ENCODE results near the gene SARDH.

The SARDH gene

DNA sequence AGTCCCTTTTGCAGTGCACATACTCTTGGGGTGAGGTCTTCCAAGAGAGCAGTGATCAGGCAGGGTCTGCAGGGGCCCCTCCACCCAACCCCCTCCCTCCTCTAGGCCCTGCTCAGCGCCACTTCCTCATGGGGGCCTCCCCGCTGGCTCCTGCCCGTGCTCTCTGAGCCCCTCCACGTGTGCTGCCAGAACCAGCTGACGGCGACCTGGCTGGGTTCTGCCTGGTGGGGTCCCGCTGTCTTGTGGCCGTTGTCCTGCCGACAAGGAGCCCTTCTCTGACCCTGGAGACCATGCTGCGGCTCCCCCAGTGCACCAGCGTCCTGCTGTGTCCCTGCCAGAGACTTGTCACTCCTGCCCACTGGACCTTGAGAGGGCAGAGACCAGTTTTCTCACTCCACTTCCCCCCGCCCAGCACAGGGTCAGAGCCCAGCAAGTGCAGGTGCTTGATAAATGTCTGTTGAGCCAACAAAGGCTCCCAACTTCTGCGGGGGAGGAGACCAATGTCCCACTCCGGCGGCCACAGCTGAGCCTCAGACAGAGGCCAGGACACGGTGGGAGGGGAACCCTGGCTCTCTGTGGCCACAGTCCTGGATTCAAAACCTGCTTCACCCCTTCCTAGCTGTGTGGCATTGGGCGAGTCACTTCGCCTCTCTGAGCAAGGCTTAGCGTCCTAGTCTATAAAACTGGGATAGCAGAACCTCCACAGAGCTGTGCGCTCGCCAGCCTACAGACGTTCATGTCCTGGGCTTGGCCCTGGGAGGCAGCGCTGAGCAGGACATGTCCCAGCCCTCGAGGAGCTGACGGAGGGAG is 24.8 kb downstream of the SARDH start:
- DNase-seq: no peak

DNA sequence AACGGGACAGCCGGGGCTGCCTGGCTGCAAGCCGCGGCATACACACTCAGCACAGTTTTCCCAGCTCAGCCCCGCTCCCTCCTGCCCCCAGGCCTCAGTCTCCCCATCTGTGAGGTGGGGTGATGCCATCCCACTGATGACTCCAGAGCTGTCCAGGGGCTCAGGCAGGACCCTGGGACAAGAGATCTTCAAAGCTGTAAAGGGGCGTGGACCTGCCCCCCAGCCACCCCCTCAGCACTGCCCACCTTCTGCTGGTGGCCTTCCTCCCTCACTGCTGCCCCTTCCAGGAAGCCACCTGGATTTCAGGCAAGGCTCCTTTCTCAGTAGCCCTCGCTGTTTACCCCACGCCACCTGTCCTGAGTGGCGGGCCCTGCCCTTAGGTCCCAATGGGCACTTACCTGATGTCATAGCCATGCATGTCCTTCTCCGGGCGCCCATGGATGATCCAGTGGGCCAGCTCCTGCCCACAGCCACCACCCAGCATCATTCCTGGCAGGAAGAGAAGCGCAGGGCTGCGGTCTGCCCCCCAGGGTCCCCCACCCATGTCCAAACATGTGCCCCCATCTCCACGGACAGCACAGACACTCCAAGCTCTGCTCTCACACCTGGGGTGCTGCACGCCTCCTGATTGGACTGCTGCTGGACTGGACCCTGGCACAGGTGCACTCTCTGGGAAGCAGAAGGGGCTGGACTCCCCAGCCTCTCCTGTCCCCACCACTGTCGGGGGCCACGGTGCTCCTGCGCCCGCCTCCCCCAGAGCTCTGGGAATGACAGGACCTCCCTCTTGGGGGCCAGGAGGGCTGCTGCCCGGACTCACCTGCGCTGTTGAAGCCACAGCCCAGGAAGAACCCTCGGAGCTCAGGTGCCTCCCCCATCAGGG is 25.7 kb downstream of the SARDH start:
- no peak for DNase-seq

DNA sequence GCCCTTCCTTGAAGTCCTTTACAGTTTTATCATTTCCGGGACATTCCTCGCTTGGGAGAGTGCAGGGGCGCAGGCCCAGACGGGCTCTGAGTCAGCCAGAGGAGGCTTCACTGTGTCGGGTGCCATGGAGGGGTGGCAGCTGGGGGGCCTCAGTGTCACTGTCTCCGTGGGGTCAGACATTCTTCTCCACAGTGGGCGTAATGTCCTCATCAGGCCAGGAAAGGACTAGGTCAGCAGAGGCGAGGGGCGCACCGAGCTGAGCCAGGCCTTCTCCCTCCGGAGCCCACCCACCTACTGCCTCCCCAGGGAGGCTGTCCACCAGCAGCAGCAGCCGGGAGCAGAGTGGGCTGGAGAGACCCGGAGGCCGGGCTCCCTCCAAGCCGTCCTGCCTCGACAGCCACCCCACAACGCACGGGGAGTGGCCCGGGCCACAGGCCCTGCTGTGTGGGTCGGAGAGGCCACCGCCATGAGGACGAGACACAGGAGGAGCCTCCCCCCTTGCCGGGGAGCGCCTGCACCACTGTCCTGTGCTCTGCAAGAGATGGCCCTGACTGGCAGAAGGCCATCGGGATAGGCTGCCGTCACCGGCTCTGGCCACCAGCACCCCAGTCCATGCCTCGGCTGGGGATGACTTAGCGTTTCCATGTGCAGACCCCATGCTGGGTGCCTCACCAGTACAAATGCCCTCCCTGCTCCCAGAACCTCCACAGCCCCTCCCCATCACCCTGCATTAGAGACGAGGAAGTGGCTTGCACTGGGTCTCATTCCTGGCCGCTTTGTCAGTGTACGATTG is 26.5 kb downstream of the SARDH start:
- no peak for DNase-seq

DNA sequence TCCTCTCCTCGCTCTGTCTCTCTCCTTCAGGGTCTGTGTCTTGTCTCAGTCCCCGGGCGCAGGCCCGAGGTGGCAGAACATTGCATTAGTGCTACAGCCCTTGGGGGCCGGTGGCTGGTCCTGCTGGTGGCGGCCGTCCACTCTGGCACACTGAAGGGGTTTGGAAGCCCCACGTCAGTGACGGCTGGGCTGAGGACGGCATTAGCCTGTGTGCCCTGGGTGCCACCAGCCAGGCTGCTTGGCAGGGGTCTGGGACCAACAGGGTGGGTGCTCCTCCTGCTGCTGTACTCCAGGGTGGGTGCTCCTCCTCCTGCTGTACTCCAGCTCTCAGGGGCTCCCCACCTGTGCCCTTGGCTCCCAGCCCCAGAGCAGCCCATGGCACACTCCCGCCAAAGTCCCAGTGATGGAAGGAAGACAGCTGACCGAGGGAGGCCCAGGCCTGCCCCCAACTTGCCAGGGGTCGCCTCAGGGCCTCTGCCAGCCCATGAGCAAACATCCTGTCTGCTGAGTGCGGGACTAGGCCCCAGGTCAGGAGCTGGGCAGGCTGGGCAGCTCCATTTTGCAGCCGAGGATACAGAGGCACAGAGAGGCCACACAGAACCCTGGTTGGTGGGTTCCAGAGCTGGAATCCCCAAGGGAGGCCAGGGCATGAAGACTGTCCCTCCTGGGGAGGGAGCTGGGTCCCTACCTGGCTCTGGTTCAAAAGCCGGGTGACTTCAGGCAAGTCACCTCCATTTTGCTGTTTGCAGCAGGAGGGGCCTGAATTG is 27.3 kb downstream of the SARDH start:
- no peak for DNase-seq

- DNase-seq: no peak
Measured at GRCh38 chr9:133709691-133710571, 28.2 kb downstream of the SARDH start.

DNA sequence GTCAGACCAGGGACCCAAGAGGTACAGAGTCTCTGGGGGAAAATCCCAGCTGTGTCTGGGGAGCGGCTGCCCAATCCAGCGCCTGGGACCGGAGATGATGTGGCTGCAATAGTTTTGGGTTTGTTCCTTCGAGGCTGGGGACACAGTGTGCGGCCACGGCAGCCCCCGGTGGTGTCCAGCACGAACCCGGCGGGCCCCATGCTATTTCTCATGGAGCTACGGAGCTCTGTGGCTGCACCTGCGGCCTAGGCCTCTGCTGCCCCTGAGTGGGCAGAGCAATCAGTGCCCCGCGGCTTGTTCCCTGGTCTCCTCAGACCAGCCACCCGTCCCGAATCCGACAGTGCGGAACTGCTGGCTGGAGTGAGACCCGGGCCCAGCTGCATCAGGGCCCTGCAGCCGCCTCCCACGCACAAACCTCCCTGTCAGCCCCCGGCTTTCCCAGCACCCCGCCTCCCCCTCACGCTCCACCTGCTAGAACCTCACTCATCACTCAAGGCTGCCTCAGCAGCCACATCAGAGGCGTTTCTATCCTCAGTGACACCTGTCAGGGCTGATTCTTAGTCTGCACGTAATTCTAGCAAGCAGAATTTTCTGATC is 29.0 kb downstream of the SARDH start:
- DNase-seq: peak; percentile 35 to 42

- no peak for DNase-seq
Measured at GRCh38 chr9:133708246-133709014, 29.7 kb downstream of the SARDH start.

DNA sequence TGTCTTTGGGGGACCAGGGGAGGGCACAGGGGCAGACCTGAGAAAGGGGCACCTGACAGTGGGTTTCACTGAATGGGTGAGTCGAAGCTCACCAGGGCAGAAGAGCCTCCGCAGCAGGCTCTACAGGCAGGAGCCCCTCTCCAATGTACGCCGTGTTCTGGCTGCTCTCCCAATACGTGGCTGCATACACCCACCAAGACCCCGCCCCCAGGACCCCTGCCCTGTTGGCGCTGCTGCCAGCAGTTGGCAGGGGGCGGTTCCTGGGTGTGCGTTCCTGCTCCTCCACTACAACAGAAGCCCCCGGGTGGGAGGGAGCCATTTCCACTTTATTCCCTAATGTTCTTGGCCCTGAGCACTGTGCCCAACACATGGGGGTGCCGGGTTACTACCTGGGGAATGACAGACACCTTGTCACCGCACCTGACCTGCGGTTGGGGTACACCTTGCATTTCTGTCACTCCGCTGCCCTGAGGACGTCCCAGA is 30.3 kb downstream of the SARDH start:
- no peak for DNase-seq

DNA sequence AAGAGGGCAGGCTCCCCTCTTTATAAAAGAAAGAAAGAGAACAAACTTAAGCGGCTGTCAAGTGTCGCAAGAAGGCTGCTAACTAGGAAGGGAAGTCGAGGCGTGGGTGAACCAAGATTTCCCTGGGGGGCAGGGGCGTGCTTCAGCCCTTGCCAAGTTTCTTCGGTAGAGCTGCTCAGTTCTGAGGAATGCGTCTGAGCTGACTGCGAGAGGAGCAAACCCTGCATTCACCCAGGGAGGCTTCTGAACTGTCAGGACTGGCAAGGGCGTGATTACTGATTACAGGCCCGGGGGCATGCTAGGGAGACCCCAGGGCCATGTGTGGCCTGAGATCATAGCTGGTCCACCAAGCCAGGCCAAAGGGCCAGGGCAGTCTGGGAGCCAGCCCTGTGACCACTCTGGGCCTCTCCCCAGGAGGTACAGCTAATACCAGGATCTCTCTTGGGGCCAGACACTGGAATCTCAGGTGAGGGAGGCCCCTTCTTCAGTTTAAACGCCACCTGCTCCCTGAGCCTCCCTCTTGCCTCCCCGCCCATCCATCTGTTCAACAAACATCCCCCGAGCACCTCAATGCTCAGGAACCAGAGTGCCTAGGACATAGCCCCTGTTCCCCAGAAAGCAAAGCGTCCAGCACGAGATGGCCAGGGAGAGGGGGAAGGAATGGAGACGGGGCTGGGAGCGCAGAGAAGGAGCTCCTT is 30.9 kb downstream of the SARDH start:
- no peak for DNase-seq

- DNase-seq: no peak
Measured at GRCh38 chr9:133706307-133707050, 31.7 kb downstream of the SARDH start.

- DNase-seq: no peak
Measured at GRCh38 chr9:133705576-133705975, 32.6 kb downstream of the SARDH start.

GRCh38 chr9:133704711-133705181 is 33.4 kb downstream of the SARDH start:
- no peak for DNase-seq

DNA sequence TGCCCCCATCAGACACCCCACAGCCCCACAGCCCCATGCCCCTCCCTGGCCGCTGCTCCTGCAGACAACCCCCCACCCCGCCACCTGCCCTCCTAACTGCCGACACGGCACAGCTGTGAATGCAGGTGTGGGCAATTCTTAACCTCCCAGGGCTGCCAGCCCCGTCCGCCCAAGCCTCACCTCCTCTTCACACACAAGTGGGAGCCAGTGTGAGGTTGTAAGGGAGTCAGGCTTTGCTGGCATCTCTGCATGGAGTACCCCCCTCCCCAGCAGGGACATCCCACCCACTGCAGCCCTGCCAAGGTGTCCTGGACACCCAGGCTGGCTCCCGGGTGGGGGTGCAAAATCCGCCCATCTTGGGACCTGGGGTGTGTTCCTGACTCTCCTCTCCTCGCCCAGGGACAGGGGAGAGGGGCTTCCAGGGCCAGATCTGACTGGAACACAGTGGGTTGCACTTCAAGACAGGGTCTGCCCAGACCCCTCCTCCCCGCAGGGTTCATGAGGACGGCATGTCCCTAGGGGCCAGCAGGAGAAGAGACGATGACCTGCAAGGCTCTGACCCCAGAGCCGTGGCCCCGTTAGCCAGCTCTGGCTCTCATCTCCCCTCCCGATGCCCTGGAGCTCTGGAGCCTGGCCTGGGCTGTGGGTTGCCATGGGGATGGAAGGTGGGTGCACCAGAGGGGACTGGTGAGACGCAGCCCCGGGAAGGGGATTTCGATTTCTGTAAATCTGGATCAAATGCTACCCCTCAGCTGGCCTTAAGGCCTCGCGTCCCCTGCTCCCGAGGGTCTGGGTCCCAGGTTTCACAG is 34.4 kb downstream of the SARDH start:
- DNase-seq: no peak

GRCh38 chr9:133702798-133703590 is 35.2 kb downstream of the SARDH start:
- DNase-seq: peak in 1 of 2 experiments; percentile 17

GRCh38 chr9:133701981-133702797 is 36.0 kb downstream of the SARDH start:
- peak; percentile 75 to 78 for DNase-seq

Data from activated CD4-positive, alpha-beta T cell treated with anti-CD3 and anti-CD28 coated beads, Interleukin-2, amount 50 U/mL, for 48 hours (primary cell).